WERI-Rb-1 (cell line): Measurements from ENCODE around the gene KIAA1671.
"Not testable (repeated sequence)": the region's sequence is repeated elsewhere in the genome, so short reads cannot be mapped to it uniquely, and the experiment has no call there.

ENCODE experiments used
- DNase-seq: peaks from one replicate; pipeline ENCODE4 v3.0.0-alpha.2; 2020
- H3K27ac ChIP-seq: fragments of 250-450 bp; sonication (Bioruptor Pico); 2 replicates; pipeline ENCODE4 v1.5.1; 2020; ENCODE audit warnings: mild to moderate bottlenecking, moderate library complexity
- H3K27me3 ChIP-seq: fragments of 250-450 bp; sonication (Bioruptor Pico); 2 replicates; pipeline ENCODE4 v1.5.1; 2021; ENCODE audit warnings: mild to moderate bottlenecking, low read depth, moderate library complexity; ENCODE audit not compliant: insufficient read depth, severe bottlenecking
- H3K36me3 ChIP-seq: fragments of 250-450 bp; sonication (Bioruptor Pico); 2 replicates; pipeline ENCODE4 v1.5.1; 2020; ENCODE audit warnings: mild to moderate bottlenecking, moderate library complexity
- H3K4me3 ChIP-seq: 2 replicates; pipeline ENCODE4 v1.5.1; 2011; ENCODE audit warnings: low read depth, mild to moderate bottlenecking, control low read depth, low read length
- H3K9me3 ChIP-seq: fragments of 250-450 bp; sonication (Bioruptor Pico); 2 replicates; pipeline ENCODE4 v1.5.1; 2021; ENCODE audit warnings: mild to moderate bottlenecking, moderate library complexity; ENCODE audit not compliant: severe bottlenecking
- TF ChIP-seq, protein P1 (sequence below): IDR thresholded peaks from 2 replicates; pipeline ENCODE4 v1.5.1; 2011; ENCODE audit warnings: low read depth, mild to moderate bottlenecking, control low read depth, inconsistent platforms, low read length

The KIAA1671 gene

GRCh38 chr22:25174888-25175411 lies 222.4 kb downstream of the KIAA1671 start:
- no peak for DNase-seq
- Histone ChIP-seq H3K36me3 (peaks cover 21% of the 10 kb centered on the region), H3K4me3 (no peak overlapping the region), H3K27ac (no peak overlapping the region), H3K27me3 (no peaks in the 10 kb centered on the region), H3K9me3 (no peaks in the 10 kb centered on the region)
- TF ChIP-seq, protein P1, sequence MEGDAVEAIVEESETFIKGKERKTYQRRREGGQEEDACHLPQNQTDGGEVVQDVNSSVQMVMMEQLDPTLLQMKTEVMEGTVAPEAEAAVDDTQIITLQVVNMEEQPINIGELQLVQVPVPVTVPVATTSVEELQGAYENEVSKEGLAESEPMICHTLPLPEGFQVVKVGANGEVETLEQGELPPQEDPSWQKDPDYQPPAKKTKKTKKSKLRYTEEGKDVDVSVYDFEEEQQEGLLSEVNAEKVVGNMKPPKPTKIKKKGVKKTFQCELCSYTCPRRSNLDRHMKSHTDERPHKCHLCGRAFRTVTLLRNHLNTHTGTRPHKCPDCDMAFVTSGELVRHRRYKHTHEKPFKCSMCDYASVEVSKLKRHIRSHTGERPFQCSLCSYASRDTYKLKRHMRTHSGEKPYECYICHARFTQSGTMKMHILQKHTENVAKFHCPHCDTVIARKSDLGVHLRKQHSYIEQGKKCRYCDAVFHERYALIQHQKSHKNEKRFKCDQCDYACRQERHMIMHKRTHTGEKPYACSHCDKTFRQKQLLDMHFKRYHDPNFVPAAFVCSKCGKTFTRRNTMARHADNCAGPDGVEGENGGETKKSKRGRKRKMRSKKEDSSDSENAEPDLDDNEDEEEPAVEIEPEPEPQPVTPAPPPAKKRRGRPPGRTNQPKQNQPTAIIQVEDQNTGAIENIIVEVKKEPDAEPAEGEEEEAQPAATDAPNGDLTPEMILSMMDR = no peak

GRCh38 chr22:25176175-25176574 lies 223.7 kb downstream of the KIAA1671 start:
- Histone ChIP-seq H3K27ac (no peak overlapping the region), H3K9me3 (no peaks in the 10 kb centered on the region), H3K4me3 (no peak overlapping the region), H3K27me3 (no peaks in the 10 kb centered on the region), H3K36me3 (peaks cover 21% of the 10 kb centered on the region)
- TF ChIP-seq, protein P1 = no peak
- no peak for DNase-seq

DNA sequence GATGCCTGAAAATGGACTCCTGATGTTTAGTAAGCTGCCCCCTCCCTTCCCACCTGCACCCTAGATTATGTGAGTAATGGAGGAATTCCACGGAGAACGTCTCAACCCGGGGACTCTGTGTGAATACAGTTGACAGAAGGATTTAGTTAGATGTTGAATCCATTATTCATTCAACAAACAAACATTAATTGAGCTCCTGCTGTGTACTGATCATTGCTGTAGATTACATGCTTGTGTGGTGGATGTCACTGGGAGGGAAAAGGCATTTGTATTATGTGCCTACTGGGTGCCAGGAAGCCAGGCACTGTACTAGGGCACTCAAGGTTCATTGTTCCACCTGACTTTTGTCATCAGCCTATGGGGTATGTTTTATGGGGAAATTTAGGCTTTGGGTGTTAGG lies 224.3 kb downstream of the KIAA1671 start:
- TF ChIP-seq, protein P1 = no peak
- no peak for DNase-seq
- no peak overlapping the region for H3K27ac ChIP-seq
- no peaks in the 10 kb centered on the region for H3K27me3 ChIP-seq
- H3K36me3 ChIP-seq = peaks cover 16% of the 10 kb centered on the region
- H3K4me3 ChIP-seq = no peak overlapping the region
- no peaks in the 10 kb centered on the region for H3K9me3 ChIP-seq

- TF ChIP-seq, protein P1 = no peak
- no peaks in the 10 kb centered on the region for H3K9me3 ChIP-seq
- H3K4me3 ChIP-seq = no peak overlapping the region
- H3K27ac ChIP-seq = no peak overlapping the region
- H3K27me3 ChIP-seq = no peaks in the 10 kb centered on the region
- DNase-seq = no peak
- peaks cover 15% of the 10 kb centered on the region for H3K36me3 ChIP-seq
Measured at GRCh38 chr22:25177226-25177625, 224.7 kb downstream of the KIAA1671 start.

GRCh38 chr22:25177895-25178294 lies 225.4 kb downstream of the KIAA1671 start:
- no peak for DNase-seq
- no peaks in the 10 kb centered on the region for H3K9me3 ChIP-seq
- H3K27ac ChIP-seq = no peak overlapping the region
- peaks cover 15% of the 10 kb centered on the region for H3K36me3 ChIP-seq
- no peaks in the 10 kb centered on the region for H3K27me3 ChIP-seq
- H3K4me3 ChIP-seq = no peak overlapping the region
- TF ChIP-seq, protein P1 = no peak

- not testable (repeated sequence) for H3K27me3 ChIP-seq, H3K4me3 ChIP-seq, H3K9me3 ChIP-seq, DNase-seq, H3K27ac ChIP-seq
- peaks cover 15% of the 10 kb centered on the region for H3K36me3 ChIP-seq
Measured at GRCh38 chr22:25178348-25178747, 225.8 kb downstream of the KIAA1671 start.

GRCh38 chr22:25178869-25179631 lies 226.5 kb downstream of the KIAA1671 start:
- not testable (repeated sequence) for DNase-seq, H3K27ac ChIP-seq, H3K4me3 ChIP-seq, H3K9me3 ChIP-seq, H3K27me3 ChIP-seq
- peaks cover 15% of the 10 kb centered on the region for H3K36me3 ChIP-seq
